Suprapubic skin (tissue), 4 donors: ENCODE results near the gene DMGDH. TPM values are rescaled to one million over a fixed set of nuclear protein-coding genes. Genes with fewer than 3 reads are reported as not detected.
A peak's percentile ranks its signal among the peaks of the same experiment; 100 is the strongest.

Experiments used
- DNase-seq, 2 donors: peaks; one replicate each; pipeline ENCODE4 v3.0.0-alpha.2; 2019; ENCODE audit warnings: low spot score in 2 of 2
- H3K27ac ChIP-seq: fragments of 200-600 bp; sonication (generic); one replicate; pipeline ENCODE4 v1.5.1; 2019
- H3K27me3 ChIP-seq: fragments of 200-600 bp; sonication (generic); one replicate; pipeline ENCODE4 v1.5.1; 2019
- H3K36me3 ChIP-seq: fragments of 200-600 bp; sonication (generic); one replicate; pipeline ENCODE4 v1.5.1; 2019
- H3K4me1 ChIP-seq: fragments of 200-600 bp; sonication (generic); one replicate; pipeline ENCODE4 v1.5.1; 2019
- H3K4me3 ChIP-seq: fragments of 200-600 bp; sonication (generic); one replicate; pipeline ENCODE4 v1.5.1; 2019; ENCODE audit warnings: mild to moderate bottlenecking
- H3K9me3 ChIP-seq: fragments of 200-600 bp; sonication (generic); one replicate; pipeline ENCODE4 v1.5.1; 2019
- EP300 ChIP-seq: sonication (generic); formaldehyde crosslinking; IDR thresholded peaks from one replicate; pipeline ENCODE4 v1.6.1; 2017; ENCODE audit warnings: antibody characterized with exemption
- POLR2A ChIP-seq, 2 donors: fragments of 450-650 bp; IDR thresholded peaks; one replicate each; pipeline ENCODE4 v1.6.1; 2017; ENCODE audit warnings: antibody characterized with exemption in 2 of 2, mild to moderate bottlenecking in 2 of 2, moderate library complexity in 2 of 2
- POLR2AphosphoS5 ChIP-seq, 3 donors: sonication (generic); formaldehyde crosslinking; IDR thresholded peaks; one replicate each; pipeline ENCODE4 v1.6.1; 2017; ENCODE audit warnings: antibody characterized with exemption in 3 of 3
- WGBS: methylation state at CpG from one replicate; pipeline ENCODE4 v1.1.5; 2018; 5-methylcytosine and 5-hydroxymethylcytosine counted together
- total RNA-seq, 4 donors: library from RNA; depleted of rRNA; stranded (reverse); fragments of >200 nt; gene quantifications; one replicate each; pipeline ENCODE4 v1.1.0, GENCODE V29; 2016
- TF ChIP-seq, protein P1 (sequence below), 2 donors: fragments of 200-600 bp in 1 of 2; fragments of 450-650 bp in 1 of 2; sonication (generic) in 1 of 2; IDR thresholded peaks; one replicate each; pipeline ENCODE4 v1.5.1; 2016 to 2019; ENCODE audit warnings: antibody characterized with exemption in 2 of 2, mild to moderate bottlenecking in 1 of 2, moderate library complexity in 1 of 2

Gene DMGDH
- total RNA-seq, 4 donors from 2014 or later, result 0.55 to 2.8 (median 1.1) TPM; not detected in 1

- H3K36me3 ChIP-seq, result no peaks in the 10 kb centered on the region
- H3K4me3 ChIP-seq, result no peak overlapping the region
- WGBS, result 88% methylated on average over 8 of the region's 8 CpGs
- H3K27me3 ChIP-seq, result no peaks in the 10 kb centered on the region
- H3K9me3 ChIP-seq, result no peaks in the 10 kb centered on the region
- H3K27ac ChIP-seq, result no peak overlapping the region
- peaks cover 21% of the 10 kb centered on the region for H3K4me1 ChIP-seq
- DNase-seq, result no peak
- TF ChIP-seq EP300 (no peak), POLR2A (IDR thresholded peaks at IDR 0.05) (no peak), POLR2AphosphoS5 (IDR thresholded peaks at IDR 0.05) (no peak)
- TF ChIP-seq, protein P1, sequence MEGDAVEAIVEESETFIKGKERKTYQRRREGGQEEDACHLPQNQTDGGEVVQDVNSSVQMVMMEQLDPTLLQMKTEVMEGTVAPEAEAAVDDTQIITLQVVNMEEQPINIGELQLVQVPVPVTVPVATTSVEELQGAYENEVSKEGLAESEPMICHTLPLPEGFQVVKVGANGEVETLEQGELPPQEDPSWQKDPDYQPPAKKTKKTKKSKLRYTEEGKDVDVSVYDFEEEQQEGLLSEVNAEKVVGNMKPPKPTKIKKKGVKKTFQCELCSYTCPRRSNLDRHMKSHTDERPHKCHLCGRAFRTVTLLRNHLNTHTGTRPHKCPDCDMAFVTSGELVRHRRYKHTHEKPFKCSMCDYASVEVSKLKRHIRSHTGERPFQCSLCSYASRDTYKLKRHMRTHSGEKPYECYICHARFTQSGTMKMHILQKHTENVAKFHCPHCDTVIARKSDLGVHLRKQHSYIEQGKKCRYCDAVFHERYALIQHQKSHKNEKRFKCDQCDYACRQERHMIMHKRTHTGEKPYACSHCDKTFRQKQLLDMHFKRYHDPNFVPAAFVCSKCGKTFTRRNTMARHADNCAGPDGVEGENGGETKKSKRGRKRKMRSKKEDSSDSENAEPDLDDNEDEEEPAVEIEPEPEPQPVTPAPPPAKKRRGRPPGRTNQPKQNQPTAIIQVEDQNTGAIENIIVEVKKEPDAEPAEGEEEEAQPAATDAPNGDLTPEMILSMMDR (IDR thresholded peaks at IDR 0.05), result no peak
Observed at GRCh38 chr5:78975035-78975434, 94.4 kb downstream of the DMGDH start.

DNA sequence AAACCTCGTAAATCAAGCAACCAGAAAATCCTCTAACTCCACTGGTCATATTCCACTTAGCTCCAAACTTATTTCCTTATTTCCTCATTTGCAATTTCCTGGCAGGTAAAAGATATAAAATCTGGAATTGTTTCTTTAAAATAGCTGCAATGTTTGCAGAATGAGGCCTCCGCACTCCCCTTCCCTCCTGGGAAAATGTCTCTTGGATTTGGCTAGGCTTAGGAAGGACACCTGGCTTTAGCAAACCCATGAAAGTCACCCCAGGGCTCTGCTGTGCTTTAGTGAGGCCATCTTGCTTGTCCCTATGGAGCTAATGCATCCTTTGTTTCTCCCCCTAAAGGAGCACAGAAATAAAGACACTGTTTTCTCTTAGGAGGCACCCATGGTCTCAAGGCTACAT is 94.9 kb downstream of the DMGDH start:
- H3K36me3 ChIP-seq, result no peaks in the 10 kb centered on the region

GRCh38 chr5:78974011-78974410 is 95.5 kb downstream of the DMGDH start:
- no peak for DNase-seq
- H3K27ac ChIP-seq, result no peak overlapping the region
- H3K9me3 ChIP-seq, result no peaks in the 10 kb centered on the region
- H3K4me3 ChIP-seq, result no peak overlapping the region
- no peaks in the 10 kb centered on the region for H3K36me3 ChIP-seq
- H3K27me3 ChIP-seq, result no peaks in the 10 kb centered on the region
- TF ChIP-seq EP300 (no peak), POLR2AphosphoS5 (IDR thresholded peaks at IDR 0.05) (no peak), POLR2A (IDR thresholded peaks at IDR 0.05) (no peak)
- TF ChIP-seq, protein P1 (IDR thresholded peaks at IDR 0.05), result no peak
- H3K4me1 ChIP-seq, result peaks cover 21% of the 10 kb centered on the region
- WGBS, result 78% methylated on average over 5 of the region's 5 CpGs

More for the DNA sequence above, 94.9 kb downstream of the DMGDH start:
- Histone ChIP-seq H3K27ac (no peak overlapping the region), H3K4me1 (peaks cover 21% of the 10 kb centered on the region), H3K4me3 (no peak overlapping the region), H3K27me3 (no peaks in the 10 kb centered on the region), H3K9me3 (no peaks in the 10 kb centered on the region)
- 87% methylated on average over 2 of the region's 2 CpGs for WGBS
- DNase-seq, result no peak
- no peak for TF ChIP-seq POLR2AphosphoS5 (IDR thresholded peaks at IDR 0.05)
- TF ChIP-seq, protein P1 (IDR thresholded peaks at IDR 0.05), result no peak
- TF ChIP-seq POLR2A (IDR thresholded peaks at IDR 0.05), result no peak
- TF ChIP-seq EP300, result no peak

- Histone ChIP-seq H3K36me3 (no peaks in the 10 kb centered on the region), H3K4me1 (peaks cover 21% of the 10 kb centered on the region), H3K27ac (no peak overlapping the region), H3K4me3 (no peak overlapping the region), H3K9me3 (no peaks in the 10 kb centered on the region), H3K27me3 (no peaks in the 10 kb centered on the region)
- TF ChIP-seq POLR2AphosphoS5 (IDR thresholded peaks at IDR 0.05), result no peak
- no peak for TF ChIP-seq EP300
- TF ChIP-seq POLR2A (IDR thresholded peaks at IDR 0.05), result no peak
- TF ChIP-seq, protein P1 (IDR thresholded peaks at IDR 0.05), result no peak
- 24% methylated on average over 7 of the region's 7 CpGs for WGBS
- DNase-seq, result peak in 1 of 2 donors; percentile 67
Observed at GRCh38 chr5:78972654-78973428, 96.6 kb downstream of the DMGDH start.

DNA sequence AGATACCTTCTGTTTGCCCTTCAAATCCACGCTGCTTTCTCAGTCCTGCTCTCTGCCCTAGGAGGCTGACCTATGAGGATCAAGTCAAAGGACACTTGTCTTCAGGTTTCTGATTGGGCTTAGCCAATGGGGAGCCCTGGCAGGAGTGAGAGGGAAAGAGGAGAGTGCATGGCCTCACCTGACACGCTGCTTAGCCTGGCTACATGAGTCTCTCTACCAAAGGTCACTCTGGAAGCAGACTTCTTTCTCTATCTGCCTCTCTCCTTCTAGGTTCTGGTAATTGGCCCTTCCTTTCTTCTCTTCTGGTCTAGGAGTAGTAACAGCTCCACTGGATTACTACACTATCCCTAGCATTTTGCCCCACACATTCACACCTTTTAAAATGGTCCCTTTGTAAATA is 97.5 kb downstream of the DMGDH start:
- Histone ChIP-seq H3K4me3 (no peak overlapping the region), H3K27me3 (no peaks in the 10 kb centered on the region), H3K27ac (no peak overlapping the region), H3K4me1 (peaks cover 21% of the 10 kb centered on the region), H3K36me3 (no peaks in the 10 kb centered on the region), H3K9me3 (no peaks in the 10 kb centered on the region)
- TF ChIP-seq, protein P1 (IDR thresholded peaks at IDR 0.05), result no peak
- no peak for TF ChIP-seq EP300
- TF ChIP-seq POLR2AphosphoS5 (IDR thresholded peaks at IDR 0.05), result no peak
- no peak for TF ChIP-seq POLR2A (IDR thresholded peaks at IDR 0.05)
- WGBS, result 90% methylated on average over 2 of the region's 2 CpGs
- no peak for DNase-seq
